Natural killer cell (primary cell): ENCODE results near the gene DVL3. TPM values are rescaled to one million over a fixed set of nuclear protein-coding genes. Genes with fewer than 3 reads are reported as not detected.
A peak's percentile ranks its signal among the peaks of the same experiment; 100 is the strongest.

ENCODE experiments used
- ATAC-seq, 3 donors: fragments of 150-1000 bp in 2 of 3; fragments of 200-7000 bp in 1 of 3; cut with Tn5 transposase; 1 replicate in 1 of 3; 2 replicates in 2 of 3; pipeline ENCODE4 v1.10.0; 2021; ENCODE audit warnings: mild to moderate bottlenecking in 2 of 3, moderate library complexity in 2 of 3
- DNase-seq, 2 donors: peaks; one replicate each; pipeline versions ENCODE4 v3.0.0 to v3.0.0-alpha.2; 2013 to 2021; ENCODE audit warnings: mixed read lengths in 1 of 2
- H3K27ac ChIP-seq: one replicate; pipeline ENCODE4 v1.5.1; 2013; ENCODE audit warnings: mild to moderate bottlenecking, low read length
- H3K27me3 ChIP-seq: one replicate; pipeline ENCODE4 v1.6.1; 2013; ENCODE audit warnings: low read length; ENCODE audit not compliant: control insufficient read depth, insufficient read depth
- H3K36me3 ChIP-seq: one replicate; pipeline ENCODE4 v1.6.1; 2013; ENCODE audit warnings: low read length; ENCODE audit not compliant: control insufficient read depth, insufficient read depth
- H3K4me1 ChIP-seq: one replicate; pipeline ENCODE4 v1.6.1; 2013; ENCODE audit warnings: low read length; ENCODE audit not compliant: control insufficient read depth, insufficient read depth
- H3K4me3 ChIP-seq: one replicate; pipeline ENCODE4 v1.5.1; 2013; ENCODE audit warnings: low read length
- H3K9me3 ChIP-seq: one replicate; pipeline ENCODE4 v1.6.1; 2013; ENCODE audit warnings: low read length; ENCODE audit not compliant: control insufficient read depth, insufficient read depth
- H3K27ac Mint-ChIP-seq, 2 donors: one replicate each; pipeline ENCODE4 v1.8.0; 2022; ENCODE audit warnings: mild to moderate bottlenecking in 2 of 2, mixed read lengths in 2 of 2, moderate library complexity in 1 of 2
- H3K27me3 Mint-ChIP-seq, 2 donors: one replicate each; pipeline ENCODE4 v1.8.0; 2022; ENCODE audit warnings: low read depth in 2 of 2, mixed read lengths in 2 of 2
- H3K36me3 Mint-ChIP-seq: one replicate; pipeline ENCODE4 v1.8.0; 2022; ENCODE audit warnings: mixed read lengths
- H3K4me1 Mint-ChIP-seq, 2 donors: one replicate each; pipeline ENCODE4 v1.8.0; 2022; ENCODE audit warnings: mixed read lengths in 2 of 2
- H3K4me3 Mint-ChIP-seq: one replicate; pipeline ENCODE4 v1.8.0; 2022; ENCODE audit warnings: mild to moderate bottlenecking, moderate library complexity, mixed read lengths
- H3K9me3 Mint-ChIP-seq, 2 donors: one replicate each; pipeline ENCODE4 v1.8.0; 2022; ENCODE audit warnings: mixed read lengths in 2 of 2
- CTCF ChIP-seq: fragments of 200-600 bp; IDR thresholded peaks from one replicate; pipeline ENCODE4 v1.8.0; 2022; ENCODE audit warnings: antibody characterized with exemption
- WGBS: methylation state at CpG from one replicate; pipeline ENCODE4 v1.1.7; 2013; ENCODE audit warnings: missing lambda C conversion rate; ENCODE audit not compliant: insufficient coverage; 5-methylcytosine and 5-hydroxymethylcytosine counted together
- intact Hi-C: fragments of 100-400 bp; cut with micrococcal nuclease; formaldehyde crosslinking; loops from one replicate; pipeline ENCODE4 v1.14.2; 2022
- total RNA-seq, 4 donors: library from RNA; stranded (reverse); fragments of 120-200 nt in 1 of 4; gene quantifications; one replicate each; pipeline versions ENCODE4 v1.2.3 to v1.2.4, GENCODE V29; 2013 to 2022

Gene DVL3
- total RNA-seq, 3 donors from 2014 or later (not counting 1 experiment from before 2014, with no cell fraction given), result 59.1 to 77.5 (median 59.7) TPM

- H3K9me3 Mint-ChIP-seq, result no peaks in the 10 kb centered on the region
- Histone ChIP-seq H3K4me1 (peaks cover 30% of the 10 kb centered on the region), H3K27ac (no peak overlapping the region), H3K27me3 (no peaks in the 10 kb centered on the region), H3K9me3 (no peaks in the 10 kb centered on the region), H3K4me3 (no peak overlapping the region), H3K36me3 (peaks cover 45% of the 10 kb centered on the region)
- no peak for DNase-seq
- TF ChIP-seq CTCF, result no peak
- H3K4me1 Mint-ChIP-seq, result peaks cover 25 to 32% of the 10 kb centered on the region in 2 donors
- WGBS, result 79% methylated on average over 19 of the region's 19 CpGs
- no peak overlapping the region for H3K27ac Mint-ChIP-seq
- no peaks in the 10 kb centered on the region for H3K27me3 Mint-ChIP-seq
- H3K4me3 Mint-ChIP-seq, result peak overlapping the region; percentile 68
- ATAC-seq, result no peak
- no peaks in the 10 kb centered on the region for H3K36me3 Mint-ChIP-seq
- intact Hi-C loops, result no loop called here
These were observed 21.5 kb downstream of the DVL3 start for GRCh38 chr3:184176377-184177330.

DNA sequence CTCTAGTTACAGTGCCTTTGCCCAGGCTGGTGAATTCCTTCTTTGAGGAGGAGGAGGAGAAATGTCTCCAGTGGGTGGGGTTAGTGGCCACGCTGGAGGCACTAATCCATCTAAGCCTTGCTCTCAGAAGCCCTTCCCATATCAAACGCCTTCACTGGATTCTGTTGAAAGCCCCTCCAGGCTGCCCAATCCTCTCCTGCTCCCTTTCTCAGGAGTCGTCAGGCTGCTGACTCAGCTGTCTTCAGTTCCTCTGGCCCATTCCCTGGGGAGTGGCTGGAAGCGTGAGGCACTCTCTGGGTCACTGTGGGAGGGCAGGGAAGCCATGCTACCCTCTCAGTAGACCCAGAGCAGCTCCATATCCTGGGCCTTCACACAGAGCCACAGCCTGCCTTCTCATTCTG is 22.2 kb downstream of the DVL3 start:
- 83% methylated on average over 4 of the region's 4 CpGs for WGBS
- Mint-ChIP-seq H3K9me3 (no peaks in the 10 kb centered on the region), H3K36me3 (no peaks in the 10 kb centered on the region), H3K4me3 (peak overlapping the region; percentile 40), H3K27ac (no peak overlapping the region), H3K27me3 (no peaks in the 10 kb centered on the region), H3K4me1 (peaks cover 25 to 31% of the 10 kb centered on the region in 2 donors)
- Histone ChIP-seq H3K4me3 (no peak overlapping the region), H3K36me3 (peaks cover 52% of the 10 kb centered on the region), H3K4me1 (peaks cover 30% of the 10 kb centered on the region), H3K27me3 (no peaks in the 10 kb centered on the region), H3K9me3 (no peaks in the 10 kb centered on the region), H3K27ac (no peak overlapping the region)
- TF ChIP-seq CTCF, result no peak
- intact Hi-C loops, result no loop called here
- ATAC-seq (no peak), DNase-seq (no peak)

- peak overlapping the region in 1 of 2 donors; percentile 34 for H3K27ac Mint-ChIP-seq
- Histone ChIP-seq H3K27ac (no peak overlapping the region), H3K4me1 (peaks cover 30% of the 10 kb centered on the region), H3K4me3 (no peak overlapping the region), H3K9me3 (no peaks in the 10 kb centered on the region), H3K36me3 (peaks cover 57% of the 10 kb centered on the region), H3K27me3 (no peaks in the 10 kb centered on the region)
- intact Hi-C loops, result no loop called here
- peaks cover 25 to 31% of the 10 kb centered on the region in 2 donors for H3K4me1 Mint-ChIP-seq
- DNase-seq (no peak), ATAC-seq (no peak)
- no peaks in the 10 kb centered on the region for H3K9me3 Mint-ChIP-seq
- no peak overlapping the region for H3K4me3 Mint-ChIP-seq
- H3K27me3 Mint-ChIP-seq, result no peaks in the 10 kb centered on the region
- TF ChIP-seq CTCF, result no peak
- 96% methylated on average over 14 of the region's 14 CpGs for WGBS
- H3K36me3 Mint-ChIP-seq, result no peaks in the 10 kb centered on the region
These were observed 22.7 kb downstream of the DVL3 start for GRCh38 chr3:184177767-184178306.
